ENCODE results near the gene SURF1.

GRCh38 chr9:133372144-133372543 lies 15.9 kb upstream of the SURF1 start:
- TF ChIP-seq POLR2AphosphoS5 (IDR thresholded peaks at IDR 0.05; ENCODE audit: low read depth, low read length) (no peak), CTCF (IDR thresholded peaks at IDR 0.05) (no peak)
